ENCODE results near the gene SP1.

The SP1 gene

DNA sequence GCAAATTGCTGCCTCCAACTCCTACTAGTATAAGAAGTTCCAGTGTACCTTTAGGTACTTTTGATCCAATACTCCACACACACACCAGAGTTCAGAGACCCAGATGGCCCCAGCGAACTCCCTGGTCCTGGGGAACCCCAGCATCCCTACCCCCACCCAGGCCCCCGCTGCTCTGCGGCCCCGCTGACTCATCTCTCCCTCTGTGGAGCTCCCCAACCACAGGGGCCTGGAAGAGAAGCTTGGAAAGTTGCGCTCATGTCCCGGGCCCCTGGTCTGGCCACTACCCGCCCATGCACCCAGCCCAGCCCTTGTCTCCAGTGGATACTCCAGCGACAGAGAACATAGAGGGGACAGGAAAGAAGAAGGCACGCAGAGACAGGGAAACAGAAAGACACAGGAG is 39.6 kb upstream of the SP1 start:
- Histone ChIP-seq H3K9me2 (ENCODE audit: low read depth, low read length) (no peaks in the 10 kb centered on the region), H3K4me3 (ENCODE audit: low read depth, low read length, poor library complexity, severe bottlenecking) (no peak overlapping the region), H4K20me1 (ENCODE audit: insufficient read depth, low read length) (no peaks in the 10 kb centered on the region), H2AFZ (ENCODE audit: low read length) (no peak overlapping the region), H3K27ac (ENCODE audit: low read depth, low read length, poor library complexity, severe bottlenecking) (no peak overlapping the region), H3K9me3 (ENCODE audit: low read length) (no peaks in the 10 kb centered on the region), H3K4me2 (ENCODE audit: low read length) (no peak overlapping the region), H3K27me3 (ENCODE audit: insufficient read depth, low read length) (peaks cover 13% of the 10 kb centered on the region), H3F3A (ENCODE audit: insufficient read depth, low read length) (no peaks in the 10 kb centered on the region), H3K79me2 (ENCODE audit: insufficient read depth, low read length) (no peaks in the 10 kb centered on the region), H3K36me3 (ENCODE audit: insufficient read depth, low read length) (no peaks in the 10 kb centered on the region), H3K9ac (ENCODE audit: low read length) (no peak overlapping the region), H3K4me1 (ENCODE audit: insufficient read depth, low read length, severe bottlenecking) (peaks cover 6% of the 10 kb centered on the region)
- TF ChIP-seq CTCF (IDR thresholded peaks at IDR 0.05; ENCODE audit: low read length) (no peak), EZH2 (IDR thresholded peaks at IDR 0.05; ENCODE audit: borderline replicate concordance, low read length) (no peak)

GRCh38 chr12:53343449-53343848 is 36.5 kb upstream of the SP1 start:
- no peak overlapping the region for H3K27ac ChIP-seq (ENCODE audit: low read depth, low read length, poor library complexity, severe bottlenecking)
- no peak overlapping the region for H2AFZ ChIP-seq (ENCODE audit: low read length)
- no peaks in the 10 kb centered on the region for H3K79me2 ChIP-seq (ENCODE audit: insufficient read depth, low read length)
- H3K4me3 ChIP-seq (ENCODE audit: low read depth, low read length, poor library complexity, severe bottlenecking): no peak overlapping the region
- H3F3A ChIP-seq (ENCODE audit: insufficient read depth, low read length): no peaks in the 10 kb centered on the region
- H3K9ac ChIP-seq (ENCODE audit: low read length): no peak overlapping the region
- no peaks in the 10 kb centered on the region; the same call in 1 of the 2 replicates for H3K27me3 ChIP-seq (ENCODE audit: insufficient read depth, low read length)
- no peak overlapping the region for H3K4me2 ChIP-seq (ENCODE audit: low read length)
- H4K20me1 ChIP-seq (ENCODE audit: insufficient read depth, low read length): no peaks in the 10 kb centered on the region
- H3K36me3 ChIP-seq (ENCODE audit: insufficient read depth, low read length): no peaks in the 10 kb centered on the region
- no peaks in the 10 kb centered on the region for H3K9me2 ChIP-seq (ENCODE audit: low read depth, low read length)
- no peaks in the 10 kb centered on the region for H3K9me3 ChIP-seq (ENCODE audit: low read length)
- TF ChIP-seq CTCF (IDR thresholded peaks at IDR 0.05; ENCODE audit: low read length) (no peak), EZH2 (IDR thresholded peaks at IDR 0.05; ENCODE audit: borderline replicate concordance, low read length) (no peak)
- peaks cover 6% of the 10 kb centered on the region for H3K4me1 ChIP-seq (ENCODE audit: insufficient read depth, low read length, severe bottlenecking)

DNA sequence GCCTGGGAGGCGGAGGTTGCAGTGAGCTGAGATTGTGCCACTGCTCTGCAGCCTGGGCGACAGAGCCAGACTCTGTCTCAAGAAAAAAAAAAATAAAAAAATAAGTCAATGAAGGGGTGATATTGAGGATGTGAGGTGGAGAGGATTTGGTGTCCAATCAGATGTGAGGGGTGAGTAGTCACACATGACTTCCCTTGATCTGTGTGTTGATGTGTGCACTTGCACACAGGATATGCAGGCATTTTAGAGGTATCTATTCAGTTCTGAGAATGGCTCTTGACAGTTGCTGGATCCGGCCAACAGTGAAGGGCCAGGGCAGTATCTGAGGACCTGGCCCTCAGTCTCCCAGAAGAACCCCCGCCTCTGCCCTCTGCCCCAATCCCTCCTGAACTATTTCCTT is 36.0 kb upstream of the SP1 start:
- Histone ChIP-seq H3K4me2 (ENCODE audit: low read length) (no peak overlapping the region), H3K27ac (ENCODE audit: low read depth, low read length, poor library complexity, severe bottlenecking) (no peak overlapping the region), H3K79me2 (ENCODE audit: insufficient read depth, low read length) (no peaks in the 10 kb centered on the region), H3K36me3 (ENCODE audit: insufficient read depth, low read length) (no peaks in the 10 kb centered on the region), H3K27me3 (ENCODE audit: insufficient read depth, low read length) (no peaks in the 10 kb centered on the region; the same call in 1 of the 2 replicates), H4K20me1 (ENCODE audit: insufficient read depth, low read length) (no peaks in the 10 kb centered on the region), H3K4me3 (ENCODE audit: low read depth, low read length, poor library complexity, severe bottlenecking) (no peak overlapping the region), H3K9ac (ENCODE audit: low read length) (no peak overlapping the region), H3F3A (ENCODE audit: insufficient read depth, low read length) (no peaks in the 10 kb centered on the region), H3K4me1 (ENCODE audit: insufficient read depth, low read length, severe bottlenecking) (peaks cover 6% of the 10 kb centered on the region), H3K9me2 (ENCODE audit: low read depth, low read length) (no peaks in the 10 kb centered on the region), H3K9me3 (ENCODE audit: low read length) (no peaks in the 10 kb centered on the region), H2AFZ (ENCODE audit: low read length) (no peak overlapping the region)
- TF ChIP-seq EZH2 (IDR thresholded peaks at IDR 0.05; ENCODE audit: borderline replicate concordance, low read length) (no peak), CTCF (IDR thresholded peaks at IDR 0.05; ENCODE audit: low read length) (no peak)
